Suprapubic skin (tissue), 4 donors: Measurements from ENCODE around the gene SMAP2.

Experiments
- EP300 ChIP-seq: sonication (generic); formaldehyde crosslinking; IDR thresholded peaks from one replicate; pipeline ENCODE4 v1.6.1; 2017; ENCODE audit warnings: antibody characterized with exemption
- POLR2A ChIP-seq, 2 donors: fragments of 450-650 bp; IDR thresholded peaks; one replicate each; pipeline ENCODE4 v1.6.1; 2017; ENCODE audit warnings: antibody characterized with exemption in 2 of 2, mild to moderate bottlenecking in 2 of 2, moderate library complexity in 2 of 2
- POLR2AphosphoS5 ChIP-seq, 3 donors: sonication (generic); formaldehyde crosslinking; IDR thresholded peaks; one replicate each; pipeline ENCODE4 v1.6.1; 2017; ENCODE audit warnings: antibody characterized with exemption in 3 of 3
- TF ChIP-seq, protein P1 (sequence below), 2 donors: fragments of 200-600 bp in 1 of 2; fragments of 450-650 bp in 1 of 2; sonication (generic) in 1 of 2; IDR thresholded peaks; one replicate each; pipeline ENCODE4 v1.5.1; 2016 to 2019; ENCODE audit warnings: antibody characterized with exemption in 2 of 2, mild to moderate bottlenecking in 1 of 2, moderate library complexity in 1 of 2

DNA sequence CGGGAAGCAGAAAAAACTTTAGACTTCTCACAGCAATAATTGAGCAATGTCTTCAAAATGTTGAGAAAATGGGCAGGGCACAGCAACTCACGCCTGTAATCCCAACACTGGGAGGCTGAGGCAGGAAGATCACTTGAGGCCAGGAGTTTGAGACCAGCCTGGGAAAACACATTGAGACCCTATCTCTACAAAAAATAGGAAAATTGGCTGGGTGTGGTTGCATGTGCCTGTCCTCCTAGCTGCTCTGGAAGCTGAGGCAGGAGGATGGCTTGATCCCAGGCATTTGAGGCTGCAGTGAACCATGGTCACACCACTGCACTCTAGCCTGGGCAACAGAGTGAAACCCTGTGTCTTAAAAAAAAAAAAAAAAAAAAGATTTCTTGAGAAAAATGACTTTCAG, 95.8 kb downstream of the SMAP2 start:
- TF ChIP-seq POLR2A (IDR thresholded peaks at IDR 0.05) = no peak
- TF ChIP-seq POLR2AphosphoS5 (IDR thresholded peaks at IDR 0.05) = no peak
- TF ChIP-seq, protein P1, sequence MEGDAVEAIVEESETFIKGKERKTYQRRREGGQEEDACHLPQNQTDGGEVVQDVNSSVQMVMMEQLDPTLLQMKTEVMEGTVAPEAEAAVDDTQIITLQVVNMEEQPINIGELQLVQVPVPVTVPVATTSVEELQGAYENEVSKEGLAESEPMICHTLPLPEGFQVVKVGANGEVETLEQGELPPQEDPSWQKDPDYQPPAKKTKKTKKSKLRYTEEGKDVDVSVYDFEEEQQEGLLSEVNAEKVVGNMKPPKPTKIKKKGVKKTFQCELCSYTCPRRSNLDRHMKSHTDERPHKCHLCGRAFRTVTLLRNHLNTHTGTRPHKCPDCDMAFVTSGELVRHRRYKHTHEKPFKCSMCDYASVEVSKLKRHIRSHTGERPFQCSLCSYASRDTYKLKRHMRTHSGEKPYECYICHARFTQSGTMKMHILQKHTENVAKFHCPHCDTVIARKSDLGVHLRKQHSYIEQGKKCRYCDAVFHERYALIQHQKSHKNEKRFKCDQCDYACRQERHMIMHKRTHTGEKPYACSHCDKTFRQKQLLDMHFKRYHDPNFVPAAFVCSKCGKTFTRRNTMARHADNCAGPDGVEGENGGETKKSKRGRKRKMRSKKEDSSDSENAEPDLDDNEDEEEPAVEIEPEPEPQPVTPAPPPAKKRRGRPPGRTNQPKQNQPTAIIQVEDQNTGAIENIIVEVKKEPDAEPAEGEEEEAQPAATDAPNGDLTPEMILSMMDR (IDR thresholded peaks at IDR 0.05) = no peak
- no peak for TF ChIP-seq EP300
